B cell (primary cell): ENCODE results near the gene NOA1. TPM values are rescaled to one million over a fixed set of nuclear protein-coding genes. Genes with fewer than 3 reads are reported as not detected.
"Not testable (repeated sequence)": the region's sequence is repeated elsewhere in the genome, so short reads cannot be mapped to it uniquely, and the experiment has no call there.

Experiments used
- ATAC-seq: fragments of 200-7000 bp; cut with Tn5 transposase; one replicate; pipeline ENCODE4 v1.10.0; 2021; ENCODE audit warnings: low read depth, mild to moderate bottlenecking, moderate number of reproducible peaks, moderate library complexity
- CTCF ChIA-PET: fragments of 350-600 bp; sonication (Branson Sonifier 250); formaldehyde crosslinking; loops from one replicate; lab custom pipeline; 2021; ENCODE audit warnings: antibody characterized with exemption, inconsistent platforms; lab: Charles Lee
- POLR2A ChIA-PET: fragments of 350-600 bp; sonication (Branson Sonifier 250); formaldehyde crosslinking; loops from one replicate; lab custom pipeline; 2021; ENCODE audit warnings: antibody characterized with exemption; lab: Charles Lee
- DNase-seq: peaks from one replicate; pipeline ENCODE4 v3.0.0; 2013
- H2AFZ ChIP-seq: 2 replicates; pipeline ENCODE4 v1.6.1; 2012; ENCODE audit warnings: mild to moderate bottlenecking, low read depth, low read length; ENCODE audit not compliant: insufficient read depth, poor library complexity, severe bottlenecking
- H3K27ac ChIP-seq, 2 donors: 1 replicate in 1 of 2; 2 replicates in 1 of 2; pipeline ENCODE4 v1.5.1; 2012 to 2013; ENCODE audit warnings: low read length in 2 of 2, mild to moderate bottlenecking in 2 of 2, moderate library complexity in 1 of 2
- H3K27me3 ChIP-seq, 4 experiments: fragments of 200-600 bp in 1 of 4; sonication (generic) in 1 of 4; replicated peaks in 1 of 4; 1 replicate in 2 of 4; 2 replicates in 2 of 4; pipeline versions ENCODE4 v1.6.1 to v1.7.0; 2013 to 2016; ENCODE audit warnings: low read length in 3 of 4, mild to moderate bottlenecking in 2 of 4, mixed read lengths in 1 of 4, moderate library complexity in 1 of 4; ENCODE audit not compliant: insufficient read depth in 4 of 4, control insufficient read depth in 3 of 4; ENCODE audit errors: control extremely low read depth in 1 of 4
- H3K36me3 ChIP-seq, 2 experiments: replicated peaks in 1 of 2; 1 replicate in 1 of 2; 2 replicates in 1 of 2; pipeline versions ENCODE4 v1.6.1 to v1.7.1; 2013; ENCODE audit warnings: low read length in 1 of 2; ENCODE audit not compliant: insufficient read depth in 2 of 2, control insufficient read depth in 1 of 2; ENCODE audit errors: control extremely low read depth in 1 of 2, extremely low read depth in 1 of 2
- H3K4me1 ChIP-seq, 2 donors: fragments of 200-600 bp in 1 of 2; sonication (generic) in 1 of 2; 1 replicate in 1 of 2; 2 replicates in 1 of 2; pipeline versions ENCODE4 v1.5.1 to v1.6.1; 2013 to 2017; ENCODE audit warnings: low read length in 2 of 2; ENCODE audit not compliant: control insufficient read depth in 2 of 2, insufficient read depth in 2 of 2
- H3K4me2 ChIP-seq: replicated peaks from 2 replicates; pipeline ENCODE3; 2012; ENCODE audit warnings: mild to moderate bottlenecking, low read depth, low read length; ENCODE audit not compliant: poor library complexity, severe bottlenecking
- H3K4me3 ChIP-seq, 5 experiments: fragments of 200-600 bp in 1 of 5; sonication (generic) in 1 of 5; 1 replicate in 3 of 5; 2 replicates in 2 of 5; pipeline versions ENCODE4 v1.5.1 to v1.7.0; 2011 to 2016; ENCODE audit warnings: low read length in 4 of 5, mild to moderate bottlenecking in 4 of 5, low read depth in 2 of 5, control low read depth in 1 of 5, moderate library complexity in 1 of 5; ENCODE audit not compliant: insufficient read depth in 1 of 5; ENCODE audit errors: control extremely low read depth in 1 of 5, extremely low read depth in 1 of 5
- H3K79me2 ChIP-seq: fragments of 200-600 bp; sonication (generic); one replicate; pipeline ENCODE4 v1.6.0; 2016; ENCODE audit warnings: low read length; ENCODE audit not compliant: control insufficient read depth, insufficient read depth
- H3K9ac ChIP-seq: fragments of 200-600 bp; sonication (generic); 2 replicates; pipeline ENCODE4 v1.6.1; 2017; ENCODE audit warnings: mild to moderate bottlenecking, low read length, moderate library complexity
- H3K9me3 ChIP-seq, 3 donors: one replicate each; pipeline versions ENCODE4 v1.6.1 to v1.7.1; 2013; ENCODE audit warnings: low read length in 2 of 3; ENCODE audit not compliant: control insufficient read depth in 2 of 3, insufficient read depth in 1 of 3; ENCODE audit errors: control extremely low read depth in 1 of 3
- H4K20me1 ChIP-seq: 2 replicates; pipeline ENCODE4 v1.6.0; 2012; ENCODE audit warnings: mild to moderate bottlenecking, low read length; ENCODE audit not compliant: insufficient read depth, control insufficient read depth, poor library complexity, severe bottlenecking
- H3K27ac Mint-ChIP-seq: one replicate; pipeline ENCODE4 v1.8.0; 2021; ENCODE audit warnings: mixed read lengths
- H3K27me3 Mint-ChIP-seq: one replicate; pipeline ENCODE4 v1.8.0; 2021; ENCODE audit warnings: mixed read lengths
- H3K4me1 Mint-ChIP-seq: one replicate; pipeline ENCODE4 v1.8.0; 2021; ENCODE audit warnings: mixed read lengths
- H3K4me3 Mint-ChIP-seq: one replicate; pipeline ENCODE4 v1.8.0; 2021; ENCODE audit warnings: mixed read lengths
- H3K9me3 Mint-ChIP-seq: one replicate; pipeline ENCODE4 v1.8.0; 2022; ENCODE audit warnings: mixed read lengths; ENCODE audit not compliant: insufficient read depth
- CTCF ChIP-seq: fragments of 200-600 bp; IDR thresholded peaks from one replicate; pipeline ENCODE4 v1.8.0; 2022; ENCODE audit warnings: antibody characterized with exemption, mild to moderate bottlenecking
- EZH2 ChIP-seq: IDR thresholded peaks from 2 replicates; pipeline ENCODE4 v1.6.1; 2012; ENCODE audit warnings: borderline replicate concordance, low read depth, mild to moderate bottlenecking, moderate library complexity, low read length; ENCODE audit not compliant: insufficient read depth, poor library complexity, severe bottlenecking
- WGBS: methylation state at CpG from one replicate; pipeline ENCODE4 v1.1.5; 2013; ENCODE audit warnings: missing lambda C conversion rate; ENCODE audit not compliant: insufficient coverage; 5-methylcytosine and 5-hydroxymethylcytosine counted together
- intact Hi-C: fragments of 100-400 bp; cut with micrococcal nuclease; formaldehyde crosslinking; loops from one replicate; pipeline ENCODE4 v1.10.0; 2022
- polyA plus RNA-seq: library from polyadenylated mRNA; depleted of rRNA; stranded (reverse); fragments of >200 nt; gene quantifications from 2 replicates; pipeline ENCODE4 v1.2.3, GENCODE V29; 2012
- total RNA-seq, 2 donors: library from RNA; stranded (reverse); fragments of 120-200 nt in 1 of 2; gene quantifications; 1 replicate in 1 of 2; 2 replicates in 1 of 2; pipeline versions ENCODE4 v1.2.3 to v1.2.4, GENCODE V29; 2013 to 2022

The NOA1 gene
- total and polyA plus RNA-seq, 2 donors (not counting 1 experiment from before 2014, with no cell fraction given) = 17.4 to 22.7 TPM

DNA sequence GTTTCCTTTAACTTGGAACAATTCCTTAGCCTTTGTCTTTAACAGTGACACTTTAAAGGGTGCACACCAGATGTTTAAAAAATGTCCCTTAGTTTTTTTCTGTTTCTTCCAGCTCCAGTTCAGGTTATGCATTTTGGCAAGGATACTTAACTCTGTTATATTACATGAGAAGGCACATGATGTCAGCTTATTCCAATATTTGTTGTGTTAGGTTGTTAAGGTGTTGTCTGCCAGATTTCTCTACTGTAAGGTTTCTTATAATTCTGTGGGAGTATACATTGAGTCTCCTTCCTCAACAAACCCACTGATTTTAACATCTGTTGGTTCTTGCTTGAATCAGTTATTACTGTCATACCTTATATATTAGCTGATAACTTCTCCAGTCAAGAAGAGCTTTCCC, 36.4 kb downstream of the NOA1 start:
- DNase-seq (no peak), ATAC-seq (no peak)
- H3K4me2 ChIP-seq = no peak overlapping the region
- no peak overlapping the region for H3K27ac Mint-ChIP-seq
- H3K9me3 Mint-ChIP-seq = no peaks in the 10 kb centered on the region
- TF ChIP-seq CTCF (no peak), EZH2 (no peak)
- CTCF ChIA-PET = no interaction called here
- H3K27me3 Mint-ChIP-seq = no peaks in the 10 kb centered on the region
- H3K9ac ChIP-seq = no peak overlapping the region
- POLR2A ChIA-PET = no interaction called here
- no peaks in the 10 kb centered on the region for H3K4me1 ChIP-seq
- H3K36me3 ChIP-seq = peaks cover 3 to 9% of the 10 kb centered on the region in 2 experiments
- no peaks in the 10 kb centered on the region for H3K79me2 ChIP-seq
- no peak overlapping the region for H3K4me3 Mint-ChIP-seq
- H3K4me3 ChIP-seq = no peak overlapping the region
- no peak overlapping the region for H2AFZ ChIP-seq
- H3K27me3 ChIP-seq = no peaks in the 10 kb centered on the region
- no peak overlapping the region for H3K27ac ChIP-seq
- no peaks in the 10 kb centered on the region for H3K4me1 Mint-ChIP-seq
- no peaks in the 10 kb centered on the region for H3K9me3 ChIP-seq
- intact Hi-C loops = no loop called here
- no peaks in the 10 kb centered on the region for H4K20me1 ChIP-seq

DNA sequence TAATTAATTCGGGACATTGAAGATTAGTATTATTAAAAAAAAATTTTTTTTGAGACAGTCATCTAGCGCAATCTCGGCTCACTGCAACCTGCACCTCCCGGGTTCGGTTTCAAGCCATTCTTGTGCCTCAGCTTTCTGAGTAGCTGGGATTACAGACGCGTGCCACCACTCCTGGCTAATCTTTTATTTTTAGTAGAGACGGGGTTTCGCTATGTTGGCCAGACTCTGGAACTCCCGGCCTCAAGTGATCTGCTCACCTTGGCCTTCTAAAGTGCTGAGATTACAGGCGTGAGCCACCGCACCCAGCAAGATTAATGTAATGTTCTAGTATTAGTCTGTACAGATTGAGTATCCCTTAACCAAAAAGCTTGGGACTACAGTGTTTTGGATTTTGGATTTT, 37.0 kb downstream of the NOA1 start:
- Histone ChIP-seq H3K9me3 (no peaks in the 10 kb centered on the region), H3K79me2 (no peaks in the 10 kb centered on the region), H3K4me1 (no peaks in the 10 kb centered on the region), H3K27me3 (no peaks in the 10 kb centered on the region), H3K9ac (no peak overlapping the region), H3K36me3 (peaks cover 3 to 9% of the 10 kb centered on the region in 2 experiments), H3K4me2 (no peak overlapping the region), H2AFZ (no peak overlapping the region), H4K20me1 (no peaks in the 10 kb centered on the region), H3K27ac (no peak overlapping the region), H3K4me3 (no peak overlapping the region)
- Mint-ChIP-seq H3K9me3 (no peaks in the 10 kb centered on the region), H3K4me3 (no peak overlapping the region), H3K27ac (no peak overlapping the region), H3K27me3 (no peaks in the 10 kb centered on the region), H3K4me1 (no peaks in the 10 kb centered on the region)
- intact Hi-C loops = no loop called here
- ATAC-seq = no peak
- DNase-seq = no peak
- CTCF ChIA-PET = no interaction called here
- POLR2A ChIA-PET = no interaction called here
- 99% methylated on average over 9 of the region's 12 CpGs for whole genome bisulfite sequencing
- TF ChIP-seq CTCF (no peak), EZH2 (no peak)

- H3K27ac Mint-ChIP-seq, H3K27me3 ChIP-seq, H3K4me1 Mint-ChIP-seq, H3K4me3 Mint-ChIP-seq, H3K4me2 ChIP-seq, H3K9me3 ChIP-seq, intact Hi-C loops, CTCF ChIA-PET, POLR2A ChIA-PET, H3K4me3 ChIP-seq, ATAC-seq, H3K27me3 Mint-ChIP-seq, H3K9ac ChIP-seq, H3K4me1 ChIP-seq, H3K27ac ChIP-seq, H3K79me2 ChIP-seq, H3K36me3 ChIP-seq, H2AFZ ChIP-seq, DNase-seq, H4K20me1 ChIP-seq, H3K9me3 Mint-ChIP-seq: not testable (repeated sequence)
- WGBS = 99% methylated on average over 8 of the region's 14 CpGs
Observed at GRCh38 chr4:56939826-56940225, 37.6 kb downstream of the NOA1 start.
